Panc1 (cell line): Measurements from ENCODE around the gene GALNT14. TPM values are rescaled to one million over a fixed set of nuclear protein-coding genes. Genes with fewer than 3 reads are reported as not detected.

ENCODE experiments used
- ATAC-seq: fragments of 200-7000 bp; cut with Tn5 transposase; 2 replicates; pipeline ENCODE4 v1.9.1; 2020; ENCODE audit warnings: mild to moderate bottlenecking, moderate library complexity
- BruUV-seq: library from RNA; stranded (reverse); fragments of 400-500 nt; replicated peaks from 2 replicates; lab custom pipeline; 2021; lab: Mats Ljungman, UMichigan
- CTCF ChIA-PET: fragments of 300-600 bp; sonication (Branson Sonifier 250); formaldehyde crosslinking; loops from one replicate; lab custom pipeline; 2022; ENCODE audit warnings: antibody characterized with exemption; lab: Charles Lee
- POLR2A ChIA-PET: fragments of 300-600 bp; sonication (Branson Sonifier 250); formaldehyde crosslinking; loops from one replicate; lab custom pipeline; 2022; ENCODE audit warnings: antibody characterized with exemption; lab: Charles Lee
- DNase-seq: peaks from one replicate; pipeline ENCODE4 v3.0.0-alpha.2; 2010; ENCODE audit warnings: low read depth, low spot score
- H3K27ac ChIP-seq: 2 replicates; pipeline ENCODE4 v1.5.1; 2011; ENCODE audit warnings: mild to moderate bottlenecking, low read length, inconsistent platforms
- H3K27me3 ChIP-seq: fragments of 200-500 bp; sonication (Bioruptor generic); 2 replicates; pipeline ENCODE4 v1.6.0; 2014; ENCODE audit warnings: low read length, inconsistent platforms; ENCODE audit not compliant: control insufficient read depth, insufficient read depth
- H3K36me3 ChIP-seq: fragments of 200-500 bp; sonication (Bioruptor generic); 2 replicates; pipeline ENCODE4 v1.5.1; 2014; ENCODE audit warnings: inconsistent platforms, mild to moderate bottlenecking, low read length, moderate library complexity; ENCODE audit not compliant: control insufficient read depth, insufficient read depth
- H3K4me1 ChIP-seq: 2 replicates; pipeline ENCODE4 v1.5.1; 2011; ENCODE audit warnings: inconsistent platforms, mild to moderate bottlenecking, low read length, moderate library complexity; ENCODE audit not compliant: control insufficient read depth, insufficient read depth
- H3K4me3 ChIP-seq, 2 experiments: 2 replicates each; pipeline ENCODE4 v1.5.1; 2011 to 2012; ENCODE audit warnings: low read depth in 2 of 2, low read length in 2 of 2, mild to moderate bottlenecking in 2 of 2, inconsistent platforms in 1 of 2, moderate library complexity in 1 of 2
- H3K9me3 ChIP-seq: fragments of 200-500 bp; sonication (Bioruptor generic); 2 replicates; pipeline ENCODE4 v1.5.1; 2014; ENCODE audit warnings: low read depth, mild to moderate bottlenecking, inconsistent platforms, low read length, moderate library complexity; ENCODE audit not compliant: control insufficient read depth, insufficient read depth
- CTCF ChIP-seq: fragments of 450-650 bp; IDR thresholded peaks from 2 replicates; pipeline ENCODE4 v1.5.1; 2017; ENCODE audit warnings: mild to moderate bottlenecking
- POLR2AphosphoS5 ChIP-seq: IDR thresholded peaks from 2 replicates; pipeline ENCODE4 v1.6.1; 2012; ENCODE audit warnings: mild to moderate bottlenecking, low read depth, low read length, moderate library complexity
- REST ChIP-seq, 2 experiments: IDR thresholded peaks; 2 replicates each; pipeline ENCODE4 v1.6.1; 2011 to 2012; ENCODE audit warnings: low read depth in 2 of 2, control low read depth in 1 of 2, low read length in 1 of 2, mild to moderate bottlenecking in 1 of 2, moderate library complexity in 1 of 2; ENCODE audit not compliant: insufficient read depth in 1 of 2
- SIN3A ChIP-seq: IDR thresholded peaks from 2 replicates; pipeline ENCODE4 v1.6.1; 2012; ENCODE audit warnings: low read depth, mild to moderate bottlenecking, low read length, moderate library complexity, borderline replicate concordance; ENCODE audit not compliant: insufficient read depth
- TCF7L2 ChIP-seq: IDR thresholded peaks from 2 replicates; pipeline ENCODE4 v1.6.1; 2011; ENCODE audit warnings: mild to moderate bottlenecking, low read depth, low read length, inconsistent platforms
- in situ Hi-C: cut with HindIII; loops from 2 replicates; pipeline ENCODE4 v1.10.0; 2016; ENCODE audit warnings: low sequenced_read_pairs, low pct_unique_long_range_greater_than_20kb
- intact Hi-C: fragments of 100-400 bp; cut with micrococcal nuclease; formaldehyde crosslinking; loops from one replicate; pipeline ENCODE4 v1.10.0; 2022; ENCODE audit not compliant: unreplicated experiment
- total RNA-seq: library from RNA; stranded (reverse); gene quantifications from one replicate; pipeline ENCODE4 v1.2.1, GENCODE V29; 2021; ENCODE audit not compliant: unreplicated experiment

The GALNT14 gene
- total RNA-seq, 1 experiment from 2014 or later = 0.67 TPM

GRCh38 chr2:30942419-30942818 lies 195.8 kb downstream of the GALNT14 start:
- ChIA-PET CTCF (no interaction called here), POLR2A (no interaction called here)
- no peak overlapping the region for H3K4me3 ChIP-seq
- no peaks in the 10 kb centered on the region for H3K9me3 ChIP-seq
- H3K4me1 ChIP-seq = no peaks in the 10 kb centered on the region
- TF ChIP-seq POLR2AphosphoS5 = no peak
- TF ChIP-seq CTCF = no peak
- TF ChIP-seq TCF7L2 = no peak
- TF ChIP-seq REST (IDR thresholded peaks at IDR 0.05; ENCODE audit: insufficient read depth in 1 of 2, low read depth in 2 of 2, low read length in 1 of 2) = no peak
- no peak for TF ChIP-seq SIN3A
- in situ Hi-C loops (no loop called here), intact Hi-C loops (no loop called here)
- BruUV-seq = no TSS peak
- no peak overlapping the region for H3K27ac ChIP-seq
- peaks cover 3% of the 10 kb centered on the region; the same call in 1 of the 2 replicates for H3K27me3 ChIP-seq
- DNase-seq = no peak
- no peaks in the 10 kb centered on the region for H3K36me3 ChIP-seq
- ATAC-seq = no peak

GRCh38 chr2:30940839-30941238 lies 197.4 kb downstream of the GALNT14 start:
- intact Hi-C loops = no loop called here
- H3K27me3 ChIP-seq = peaks cover 3% of the 10 kb centered on the region; the same call in 1 of the 2 replicates
- in situ Hi-C loops = no loop called here
- no peak overlapping the region for H3K4me3 ChIP-seq
- no TSS peak for BruUV-seq
- H3K9me3 ChIP-seq = no peaks in the 10 kb centered on the region
- H3K4me1 ChIP-seq = no peaks in the 10 kb centered on the region
- TF ChIP-seq CTCF (no peak), REST (IDR thresholded peaks at IDR 0.05; ENCODE audit: insufficient read depth in 1 of 2, low read depth in 2 of 2, low read length in 1 of 2) (no peak), TCF7L2 (no peak), SIN3A (no peak)
- ChIA-PET CTCF (no interaction called here), POLR2A (no interaction called here)
- no peak overlapping the region for H3K27ac ChIP-seq
- ATAC-seq (no peak), DNase-seq (no peak)
- no peaks in the 10 kb centered on the region for H3K36me3 ChIP-seq
